GM18505 (cell line): ENCODE measurements around the gene LRP2BP.
A peak's percentile ranks its signal among the peaks of the same experiment; 100 is the strongest.

Experiments
- ATAC-seq: cut with Tn5 transposase; IDR thresholded peaks from one replicate; pipeline ENCODE4 v1.9.1; 2021; ENCODE audit not compliant: unreplicated experiment
- POLR2A ChIP-seq: IDR thresholded peaks from 4 replicates; pipeline ENCODE4 v1.6.1; 2011; ENCODE audit warnings: borderline replicate concordance; ENCODE audit not compliant: insufficient read depth, insufficient read length; ENCODE audit errors: extremely low read depth

LRP2BP gene

DNA sequence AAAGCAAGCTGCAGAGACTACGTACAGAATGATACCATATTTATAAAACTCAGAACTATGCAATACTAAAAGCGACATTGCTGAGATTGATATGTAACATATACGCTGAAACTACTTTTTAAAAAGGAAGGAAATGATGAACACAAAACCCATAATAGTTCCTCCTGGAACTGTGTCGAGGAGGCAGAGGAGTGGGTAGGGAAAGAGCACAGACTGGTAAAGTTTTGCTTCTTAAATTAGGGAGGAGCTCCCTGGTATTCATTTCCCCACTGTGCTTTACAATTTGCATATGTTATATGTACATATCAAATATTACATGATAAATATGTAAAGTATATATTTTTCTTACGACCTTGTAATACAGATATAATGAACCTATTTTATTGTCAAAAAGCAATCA is 16.1 kb upstream of the LRP2BP start:
- ATAC-seq, result no peak
- no peak for TF ChIP-seq POLR2A

DNA sequence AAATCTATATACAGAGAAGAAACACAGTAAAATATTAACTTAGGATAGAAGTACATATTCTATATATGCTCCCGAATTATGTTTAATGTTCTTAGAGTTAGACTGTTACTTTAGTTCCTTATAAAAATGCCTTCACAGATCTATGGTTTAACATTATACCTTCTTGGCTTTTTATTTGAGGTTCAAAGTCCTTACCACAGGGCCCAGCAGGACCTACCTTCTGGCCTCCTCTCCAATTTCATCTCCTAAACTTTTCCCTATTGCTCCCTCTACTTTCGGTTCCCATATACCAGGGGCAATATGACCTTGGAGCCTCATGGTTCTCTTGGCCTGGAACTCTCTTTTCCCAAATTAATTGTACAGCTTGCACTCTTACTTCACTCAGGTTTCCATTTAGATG is 12.7 kb upstream of the LRP2BP start:
- no peak for ATAC-seq
- no peak for TF ChIP-seq POLR2A

GRCh38 chr4:185405296-185405999 is 9.7 kb upstream of the LRP2BP start:
- ATAC-seq, result peak; percentile 66
- no peak for TF ChIP-seq POLR2A

GRCh38 chr4:185404031-185404430 is 8.3 kb upstream of the LRP2BP start:
- ATAC-seq, result no peak
- no peak for TF ChIP-seq POLR2A

DNA sequence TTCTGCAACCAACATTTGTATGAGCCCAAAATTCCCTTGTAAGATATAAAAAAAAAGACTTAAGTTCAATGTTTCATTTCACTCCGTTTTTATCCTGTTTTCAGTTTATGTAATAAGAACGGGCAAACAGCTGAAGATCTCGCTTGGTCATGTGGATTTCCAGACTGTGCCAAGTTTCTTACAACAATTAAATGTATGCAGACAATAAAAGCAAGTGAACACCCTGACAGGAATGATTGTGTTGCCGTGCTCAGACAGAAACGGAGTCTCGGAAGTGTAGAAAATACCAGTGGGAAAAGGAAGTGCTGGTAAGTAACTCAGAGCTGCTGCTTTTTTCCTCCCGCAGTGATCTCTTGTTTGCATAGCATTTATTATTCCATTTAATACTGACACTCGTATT is 3.7 kb upstream of the LRP2BP start:
- no peak for TF ChIP-seq POLR2A
- no peak for ATAC-seq

- no peak for ATAC-seq
- peak; percentile 25 for TF ChIP-seq POLR2A
Observed at GRCh38 chr4:185398618-185399017, 2.9 kb upstream of the LRP2BP start.

DNA sequence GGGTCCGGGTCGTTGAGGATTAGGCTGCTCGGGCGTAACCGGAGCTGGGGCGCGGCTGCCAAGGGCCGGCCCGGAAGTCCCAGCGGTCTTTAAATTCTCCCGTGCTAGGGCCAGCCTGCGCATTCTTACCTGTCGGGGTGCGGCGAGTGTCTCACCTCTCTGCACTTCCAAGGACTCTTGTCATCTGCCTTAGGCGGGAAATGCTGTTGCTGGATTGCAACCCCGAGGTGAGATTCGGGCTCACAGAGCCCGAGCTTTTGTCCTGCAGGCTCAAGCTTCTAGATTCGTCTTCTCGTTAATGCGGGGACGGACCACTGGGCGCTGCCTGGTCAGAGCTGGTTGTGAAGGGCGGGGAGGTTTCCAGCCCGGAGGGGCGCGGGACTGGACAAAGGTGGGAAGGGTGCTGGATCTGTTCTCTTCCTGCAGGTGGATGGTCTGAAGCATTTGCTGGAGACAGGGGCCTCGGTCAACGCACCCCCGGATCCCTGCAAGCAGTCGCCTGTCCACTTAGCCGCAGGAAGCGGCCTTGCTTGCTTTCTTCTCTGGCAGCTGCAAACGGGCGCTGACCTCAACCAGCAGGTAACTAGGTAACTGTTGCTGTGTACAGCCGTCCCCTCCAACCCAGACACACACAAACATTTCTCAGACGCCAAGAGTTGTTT is 1.1 kb upstream of the LRP2BP start, which contains the start of gene ANKRD37:
ANKRD37 (plus strand) TSS at position 118 of the 662 bp plus-strand sequence; CDS start at position 201, 83 bp downstream.
- ATAC-seq, result peak; percentile 8
- TF ChIP-seq POLR2A, result peak; percentile 82

GRCh38 chr4:185395956-185396723 is 416 bp upstream of the LRP2BP start:
- TF ChIP-seq POLR2A, result peak; percentile 70
- ATAC-seq, result peak; percentile 77

DNA sequence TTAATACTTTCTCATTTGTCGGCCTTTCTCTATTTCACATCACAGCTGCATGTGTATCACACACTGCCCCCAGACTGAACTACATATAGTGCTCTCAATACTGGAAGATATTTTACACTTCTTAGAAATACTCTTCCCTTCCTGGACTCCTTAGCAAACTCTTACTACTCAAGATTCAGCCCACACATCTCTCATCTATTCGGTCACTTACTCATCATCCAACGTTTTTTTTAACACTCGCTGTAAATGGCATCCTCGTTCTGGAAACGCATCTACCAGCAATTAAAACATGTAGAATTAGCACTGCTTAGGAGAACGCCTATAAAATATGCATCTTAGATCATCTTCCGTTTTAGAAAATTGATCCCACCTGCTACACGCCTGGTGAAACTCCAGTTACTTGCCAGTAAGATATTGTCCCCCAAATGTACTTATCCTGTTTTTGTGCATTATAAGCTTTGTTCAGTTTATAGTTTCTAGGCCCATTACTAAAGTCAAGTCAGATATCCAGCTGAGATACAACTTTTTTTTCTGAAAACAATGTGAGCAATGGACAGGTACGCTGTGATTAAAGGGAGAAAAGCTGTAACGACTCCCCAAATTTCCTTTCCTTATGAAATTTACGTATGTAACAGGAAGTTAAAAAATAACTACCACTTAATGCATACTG is 1.0 kb downstream of the LRP2BP start:
- ATAC-seq, result no peak
- TF ChIP-seq POLR2A, result no peak

DNA sequence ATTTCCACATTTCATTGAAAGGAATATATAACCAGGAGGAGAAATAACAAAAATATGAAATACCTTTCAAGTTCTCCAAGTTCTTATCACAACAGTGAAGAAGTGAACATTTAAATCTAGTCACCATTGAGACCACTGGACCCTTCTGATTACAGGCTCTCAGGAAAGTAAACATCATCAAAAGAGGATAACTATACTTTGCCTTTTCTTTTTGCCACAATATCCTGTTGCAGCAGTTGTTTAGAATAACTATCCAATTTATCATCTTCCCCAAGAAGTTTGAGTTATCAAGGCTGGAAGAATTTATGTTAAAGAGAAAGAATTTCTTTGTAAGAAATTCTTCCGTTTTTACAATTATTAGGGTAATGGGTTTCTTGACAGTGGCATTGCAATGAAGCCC is 3.6 kb downstream of the LRP2BP start:
- no peak for ATAC-seq
- no peak for TF ChIP-seq POLR2A

DNA sequence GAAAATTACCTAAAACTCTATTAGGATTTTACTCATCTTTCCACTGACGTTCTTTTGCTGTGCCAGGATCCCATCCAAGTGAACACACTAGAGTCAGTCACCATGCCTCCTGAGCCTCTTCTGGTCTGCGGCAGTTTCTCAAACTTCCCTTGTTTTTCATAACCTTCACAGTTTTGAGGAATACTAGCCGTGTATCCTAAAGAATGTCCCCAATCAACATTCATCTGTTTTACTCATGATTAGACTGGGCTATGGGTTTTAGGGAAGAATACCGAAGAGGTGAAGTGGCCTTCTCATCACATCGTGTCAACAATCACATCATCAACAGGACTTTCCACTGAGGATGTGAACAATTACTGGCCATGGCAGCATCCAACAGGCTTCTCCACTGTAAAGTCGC is 4.8 kb downstream of the LRP2BP start:
- no peak for ATAC-seq
- TF ChIP-seq POLR2A, result no peak

GRCh38 chr4:185387957-185388356 is 7.8 kb downstream of the LRP2BP start:
- ATAC-seq, result no peak
- TF ChIP-seq POLR2A, result no peak

- ATAC-seq, result no peak
- TF ChIP-seq POLR2A, result no peak
Observed at GRCh38 chr4:185384930-185385331, 10.8 kb downstream of the LRP2BP start.
